Gastrocnemius medialis (tissue), 4 donors: ENCODE measurements around the gene ADAM19. TPM values are rescaled to one million over a fixed set of nuclear protein-coding genes. Genes with fewer than 3 reads are reported as not detected.

Source experiments
- ATAC-seq, 2 donors: fragments of 150-250 bp; one replicate each; pipeline ENCODE4 v1.9.1; 2016
- DNase-seq, 2 donors: peaks; one replicate each; pipeline ENCODE4 v3.0.0-alpha.2; 2019
- H3K27ac ChIP-seq, 4 donors: fragments of 200-600 bp; sonication (generic); 1 replicate in 1 of 4; 2 replicates in 3 of 4; pipeline ENCODE4 v1.5.1; 2016 to 2018; ENCODE audit warnings: mild to moderate bottlenecking in 2 of 4, moderate library complexity in 1 of 4
- H3K27me3 ChIP-seq, 3 donors: fragments of 200-600 bp; sonication (generic) in 2 of 3; 1 replicate in 1 of 3; 2 replicates in 2 of 3; pipeline versions ENCODE4 v1.5.1 to v1.6.0; 2016 to 2019; ENCODE audit warnings: mild to moderate bottlenecking in 1 of 3, moderate library complexity in 1 of 3
- H3K36me3 ChIP-seq, 2 donors: fragments of 200-600 bp; sonication (generic) in 1 of 2; one replicate each; pipeline ENCODE4 v1.5.1; 2017 to 2018
- H3K4me1 ChIP-seq, 2 donors: fragments of 200-600 bp; sonication (generic) in 1 of 2; one replicate each; pipeline ENCODE4 v1.5.1; 2016 to 2017; ENCODE audit warnings: mild to moderate bottlenecking in 2 of 2
- H3K4me3 ChIP-seq, 4 donors: fragments of 200-600 bp; sonication (generic) in 3 of 4; 1 replicate in 1 of 4; 2 replicates in 3 of 4; pipeline ENCODE4 v1.5.1; 2016 to 2019; ENCODE audit warnings: mild to moderate bottlenecking in 2 of 4
- H3K9me3 ChIP-seq, 3 donors: fragments of 200-600 bp; sonication (generic) in 2 of 3; 1 replicate in 1 of 3; 2 replicates in 2 of 3; pipeline ENCODE4 v1.5.1; 2016 to 2019
- POLR2A ChIP-seq, 2 donors: fragments of 450-650 bp; IDR thresholded peaks; one replicate each; pipeline ENCODE4 v1.6.1; 2017; ENCODE audit warnings: antibody characterized with exemption in 2 of 2, mild to moderate bottlenecking in 2 of 2, moderate library complexity in 2 of 2
- in situ Hi-C, 4 donors: fragments of 200-750 bp; cut with MboI; loops; one replicate each; pipeline versions ENCODE4 v1.15.0 to v1.8.0; 2017; ENCODE audit warnings: low sequenced_read_pairs in 4 of 4
- intact Hi-C: fragments of 100-400 bp; cut with DNase I; formaldehyde crosslinking; loops from one replicate; pipeline ENCODE4 v1.15.1; 2023; ENCODE audit warnings: low total_unique reads
- total RNA-seq, 4 donors: library from RNA; depleted of rRNA; stranded (reverse); fragments of >200 nt; gene quantifications; one replicate each; pipeline versions ENCODE4 v1.1.0 to v1.2.3, GENCODE V29; 2016
- TF ChIP-seq, protein P1 (sequence below), 5 experiments: fragments of 450-650 bp in 3 of 5; fragments of 200-600 bp in 2 of 5; sonication (generic) in 2 of 5; IDR thresholded peaks in 4 of 5; conservative IDR thresholded peaks in 1 of 5; 1 replicate in 4 of 5; 2 replicates in 1 of 5; pipeline ENCODE4 v1.5.1; 2016 to 2019; ENCODE audit warnings: antibody characterized with exemption in 5 of 5, mild to moderate bottlenecking in 3 of 5, moderate library complexity in 3 of 5

ADAM19 gene
- total RNA-seq, 4 donors from 2014 or later = 0.39 to 0.97 (median 0.76) TPM

DNA sequence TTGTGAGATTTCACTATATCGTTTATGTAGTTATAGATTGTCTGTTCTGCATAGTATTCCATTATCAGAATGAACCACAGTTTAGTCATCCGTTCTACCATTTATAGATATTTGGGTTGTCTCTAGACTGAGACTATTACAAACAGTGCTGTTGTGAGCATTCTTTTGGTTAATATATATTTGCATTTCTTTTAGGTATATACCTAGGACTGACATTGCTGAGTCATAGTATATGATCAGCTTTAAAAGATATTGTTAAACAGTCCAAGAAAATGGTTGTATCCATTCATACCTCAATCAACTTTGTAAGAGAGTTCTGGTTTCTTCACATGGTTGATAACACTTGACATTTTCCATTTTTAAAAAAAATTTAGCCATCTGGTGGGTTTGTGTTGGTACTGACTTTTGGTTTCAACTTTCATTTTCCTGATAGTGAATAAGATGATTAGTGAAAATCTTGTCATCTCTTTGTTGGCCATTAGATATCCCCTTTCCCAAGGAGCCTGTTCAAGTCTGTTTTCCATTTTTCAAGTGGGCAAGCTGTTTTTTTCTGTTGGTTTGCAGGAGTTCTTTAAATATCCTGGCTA is 22.9 kb upstream of the ADAM19 start:
- Histone ChIP-seq H3K4me3 (no peak overlapping the region), H3K27me3 (no peaks in the 10 kb centered on the region), H3K9me3 (no peaks in the 10 kb centered on the region), H3K27ac (no peak overlapping the region), H3K4me1 (no peaks in the 10 kb centered on the region), H3K36me3 (no peaks in the 10 kb centered on the region)
- intact Hi-C loops (no loop called here), in situ Hi-C loops (no loop called here)
- ATAC-seq = no peak
- no peak for DNase-seq
- no peak for TF ChIP-seq POLR2A (IDR thresholded peaks at IDR 0.05)
- TF ChIP-seq, protein P1, sequence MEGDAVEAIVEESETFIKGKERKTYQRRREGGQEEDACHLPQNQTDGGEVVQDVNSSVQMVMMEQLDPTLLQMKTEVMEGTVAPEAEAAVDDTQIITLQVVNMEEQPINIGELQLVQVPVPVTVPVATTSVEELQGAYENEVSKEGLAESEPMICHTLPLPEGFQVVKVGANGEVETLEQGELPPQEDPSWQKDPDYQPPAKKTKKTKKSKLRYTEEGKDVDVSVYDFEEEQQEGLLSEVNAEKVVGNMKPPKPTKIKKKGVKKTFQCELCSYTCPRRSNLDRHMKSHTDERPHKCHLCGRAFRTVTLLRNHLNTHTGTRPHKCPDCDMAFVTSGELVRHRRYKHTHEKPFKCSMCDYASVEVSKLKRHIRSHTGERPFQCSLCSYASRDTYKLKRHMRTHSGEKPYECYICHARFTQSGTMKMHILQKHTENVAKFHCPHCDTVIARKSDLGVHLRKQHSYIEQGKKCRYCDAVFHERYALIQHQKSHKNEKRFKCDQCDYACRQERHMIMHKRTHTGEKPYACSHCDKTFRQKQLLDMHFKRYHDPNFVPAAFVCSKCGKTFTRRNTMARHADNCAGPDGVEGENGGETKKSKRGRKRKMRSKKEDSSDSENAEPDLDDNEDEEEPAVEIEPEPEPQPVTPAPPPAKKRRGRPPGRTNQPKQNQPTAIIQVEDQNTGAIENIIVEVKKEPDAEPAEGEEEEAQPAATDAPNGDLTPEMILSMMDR (IDR thresholded peaks at IDR 0.05 in 4 of 5, conservative IDR thresholded peaks at IDR 0.05 in 1 of 5) = no peak

DNA sequence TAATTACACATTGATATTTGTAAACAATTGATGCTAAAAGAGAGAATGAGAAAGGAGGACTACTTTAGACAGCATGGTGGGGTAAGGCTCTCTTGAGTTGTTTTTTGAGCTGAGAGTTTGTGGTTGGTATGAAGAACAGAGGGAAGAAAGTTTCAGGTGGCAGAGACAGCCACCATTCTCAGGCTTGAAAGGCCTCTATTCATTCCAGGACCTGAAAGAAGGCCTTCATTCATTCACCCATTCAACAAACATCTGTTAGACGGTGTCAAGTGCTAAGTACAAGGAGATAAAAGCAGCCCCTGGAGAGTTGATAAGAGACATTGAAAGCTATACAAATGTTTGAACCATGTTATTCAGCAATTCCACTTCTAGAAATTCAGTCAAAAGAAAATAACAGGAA is 21.7 kb upstream of the ADAM19 start:
- no peak for DNase-seq
- in situ Hi-C loops = no loop called here
- Histone ChIP-seq H3K27ac (no peak overlapping the region), H3K27me3 (no peaks in the 10 kb centered on the region), H3K9me3 (no peaks in the 10 kb centered on the region), H3K4me3 (no peak overlapping the region), H3K4me1 (peaks cover 0 to 5% of the 10 kb centered on the region in 2 donors), H3K36me3 (no peaks in the 10 kb centered on the region)
- no peak for ATAC-seq
- intact Hi-C loops = no loop called here
- TF ChIP-seq POLR2A (IDR thresholded peaks at IDR 0.05) = no peak
- TF ChIP-seq, protein P1 (IDR thresholded peaks at IDR 0.05 in 4 of 5, conservative IDR thresholded peaks at IDR 0.05 in 1 of 5) = no peak

GRCh38 chr5:157596487-157596886 is 20.9 kb upstream of the ADAM19 start:
- Histone ChIP-seq H3K27me3 (no peaks in the 10 kb centered on the region), H3K27ac (no peak overlapping the region), H3K9me3 (no peaks in the 10 kb centered on the region), H3K4me1 (peaks cover 0 to 5% of the 10 kb centered on the region in 2 donors), H3K36me3 (no peaks in the 10 kb centered on the region), H3K4me3 (no peak overlapping the region)
- TF ChIP-seq, protein P1 (IDR thresholded peaks at IDR 0.05 in 4 of 5, conservative IDR thresholded peaks at IDR 0.05 in 1 of 5) = no peak
- TF ChIP-seq POLR2A (IDR thresholded peaks at IDR 0.05) = no peak
- ATAC-seq (no peak), DNase-seq (no peak)
- in situ Hi-C loops = no loop called here
- intact Hi-C loops = no loop called here

DNA sequence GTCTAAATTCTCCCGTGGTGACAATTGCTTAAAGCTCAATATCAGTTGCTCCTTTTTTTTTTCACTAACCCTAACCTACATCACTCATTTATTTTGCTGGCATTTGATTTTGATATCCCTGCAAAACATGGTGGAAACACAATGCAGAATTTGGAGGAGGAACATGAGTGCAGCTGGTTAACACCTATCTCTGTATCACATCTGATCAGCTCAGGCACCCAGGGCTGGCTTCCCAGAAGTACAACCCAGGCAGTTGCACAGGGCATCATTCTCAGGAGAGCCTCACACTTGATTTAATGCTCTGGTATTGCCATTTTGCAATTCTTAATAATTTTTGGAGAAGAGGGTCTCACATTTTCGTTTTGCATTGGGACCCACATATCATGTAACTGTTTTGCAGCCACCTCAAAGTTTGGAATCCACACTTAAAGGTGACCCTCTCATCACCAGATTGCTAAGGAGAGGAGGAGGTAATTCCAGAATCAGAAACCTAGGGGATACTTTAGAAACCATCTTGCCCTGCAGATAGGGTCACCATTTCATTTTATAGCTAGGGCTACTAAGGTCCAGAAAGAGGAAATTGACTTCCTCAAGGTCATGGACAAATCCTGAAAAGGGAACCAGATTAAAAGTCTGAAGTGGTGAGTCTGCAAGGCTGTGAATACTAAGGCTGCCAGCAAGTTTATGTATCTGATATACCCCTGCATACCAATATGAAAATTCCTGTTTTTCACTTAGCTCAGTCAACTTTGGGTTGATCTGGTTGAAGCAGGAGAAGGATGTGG is 19.3 kb upstream of the ADAM19 start:
- no peak for ATAC-seq
- Histone ChIP-seq H3K27me3 (no peaks in the 10 kb centered on the region), H3K36me3 (no peaks in the 10 kb centered on the region), H3K4me3 (no peak overlapping the region), H3K4me1 (peaks cover 0 to 5% of the 10 kb centered on the region in 2 donors), H3K9me3 (no peaks in the 10 kb centered on the region), H3K27ac (no peak overlapping the region)
- intact Hi-C loops = no loop called here
- no peak for TF ChIP-seq POLR2A (IDR thresholded peaks at IDR 0.05)
- TF ChIP-seq, protein P1 (IDR thresholded peaks at IDR 0.05 in 4 of 5, conservative IDR thresholded peaks at IDR 0.05 in 1 of 5) = no peak
- no peak for DNase-seq
- in situ Hi-C loops = no loop called here
